Gastroesophageal sphincter (tissue), 3 donors: ENCODE measurements around the gene ICA1L.
"Not testable (repeated sequence)": the region's sequence is repeated elsewhere in the genome, so short reads cannot be mapped to it uniquely, and the experiment has no call there.

Source experiments
- CTCF ChIP-seq, 4 experiments: fragments of 200-600 bp in 2 of 4; fragments of 450-650 bp in 2 of 4; sonication (generic) in 1 of 4; IDR thresholded peaks; one replicate each; pipeline ENCODE4 v1.5.1; 2017 to 2019; ENCODE audit warnings: antibody characterized with exemption in 4 of 4, mild to moderate bottlenecking in 2 of 4, moderate library complexity in 2 of 4
- EP300 ChIP-seq: sonication (generic); formaldehyde crosslinking; IDR thresholded peaks from one replicate; pipeline ENCODE4 v1.6.1; 2017; ENCODE audit warnings: antibody characterized with exemption, mild to moderate bottlenecking
- POLR2A ChIP-seq, 2 donors: fragments of 450-650 bp; IDR thresholded peaks; one replicate each; pipeline ENCODE4 v1.6.1; 2017; ENCODE audit warnings: antibody characterized with exemption in 2 of 2, mild to moderate bottlenecking in 2 of 2, moderate library complexity in 1 of 2
- POLR2AphosphoS5 ChIP-seq: sonication (generic); formaldehyde crosslinking; IDR thresholded peaks from one replicate; pipeline ENCODE4 v1.6.1; 2017; ENCODE audit warnings: antibody characterized with exemption

GRCh38 chr2:202910250-202910649, 38.7 kb upstream of the ICA1L start:
- TF ChIP-seq POLR2AphosphoS5; CTCF (IDR thresholded peaks at IDR 0.05); POLR2A (IDR thresholded peaks at IDR 0.05); EP300: not testable (repeated sequence)
